Measurements from ENCODE around the gene CD80. TPM values are rescaled to one million over a fixed set of nuclear protein-coding genes. Genes with fewer than 3 reads are reported as not detected.

The CD80 gene
- total RNA-seq, 4 donors from 2014 or later = 0.58 TPM; not detected in 3

- Histone ChIP-seq H3K36me3 (no peaks in the 10 kb centered on the region), H3K4me3 (no peak overlapping the region), H3K27ac (no peak overlapping the region), H3K27me3 (no peaks in the 10 kb centered on the region), H3K4me1 (no peaks in the 10 kb centered on the region), H3K9me3 (no peaks in the 10 kb centered on the region)
- 70 to 100% methylated on average over 1 to 3 of the region's 4 CpGs for WGBS, 2 donors (ENCODE audit: low coverage in 1 of 2)
- ATAC-seq = no peak
- no peak for TF ChIP-seq POLR2A (IDR thresholded peaks at IDR 0.05)
- no peak for TF ChIP-seq EP300 (IDR thresholded peaks at IDR 0.05)
- no peak for TF ChIP-seq POLR2AphosphoS5 (IDR thresholded peaks at IDR 0.05)
- TF ChIP-seq CTCF (IDR thresholded peaks at IDR 0.05) = no peak
Measured at GRCh38 chr3:119531151-119531550, 28.3 kb downstream of the CD80 start.

GRCh38 chr3:119530456-119530855 is 29.0 kb downstream of the CD80 start:
- TF ChIP-seq EP300 (IDR thresholded peaks at IDR 0.05) (no peak), CTCF (IDR thresholded peaks at IDR 0.05) (no peak), POLR2AphosphoS5 (IDR thresholded peaks at IDR 0.05) (no peak), POLR2A (IDR thresholded peaks at IDR 0.05) (no peak)
- 42 to 74% methylated on average over 2 of the region's 2 CpGs for WGBS, 2 donors (ENCODE audit: low coverage in 1 of 2)

GRCh38 chr3:119529883-119530282 is 29.5 kb downstream of the CD80 start:
- no peak for ATAC-seq
- TF ChIP-seq POLR2A (IDR thresholded peaks at IDR 0.05) (no peak), EP300 (IDR thresholded peaks at IDR 0.05) (no peak), CTCF (IDR thresholded peaks at IDR 0.05) (no peak), POLR2AphosphoS5 (IDR thresholded peaks at IDR 0.05) (no peak)
- H3K4me1 ChIP-seq = no peaks in the 10 kb centered on the region
- no peak overlapping the region for H3K27ac ChIP-seq
- peaks cover 0 to 6% of the 10 kb centered on the region in 2 donors for H3K36me3 ChIP-seq
- no peaks in the 10 kb centered on the region for H3K27me3 ChIP-seq
- no peak overlapping the region for H3K4me3 ChIP-seq
- H3K9me3 ChIP-seq = no peaks in the 10 kb centered on the region

More at GRCh38 chr3:119530456-119530855, 29.0 kb downstream of the CD80 start:
- no peak overlapping the region for H3K4me3 ChIP-seq
- ATAC-seq = no peak
- no peaks in the 10 kb centered on the region for H3K9me3 ChIP-seq
- H3K4me1 ChIP-seq = no peaks in the 10 kb centered on the region
- peaks cover 0 to 2% of the 10 kb centered on the region in 2 donors for H3K36me3 ChIP-seq
- no peaks in the 10 kb centered on the region for H3K27me3 ChIP-seq
- no peak overlapping the region for H3K27ac ChIP-seq

GRCh38 chr3:119527714-119528113 is 31.7 kb downstream of the CD80 start:
- no peak for ATAC-seq
- no peaks in the 10 kb centered on the region for H3K27me3 ChIP-seq
- no peaks in the 10 kb centered on the region for H3K4me1 ChIP-seq
- WGBS, 2 donors (ENCODE audit: low coverage in 1 of 2) = 96 to 97% methylated on average over 4 to 5 of the region's 5 CpGs
- H3K27ac ChIP-seq = no peak overlapping the region
- H3K9me3 ChIP-seq = no peaks in the 10 kb centered on the region
- no peak overlapping the region for H3K4me3 ChIP-seq
- peaks cover 5 to 28% of the 10 kb centered on the region in 2 donors for H3K36me3 ChIP-seq
- TF ChIP-seq POLR2A (IDR thresholded peaks at IDR 0.05) (no peak), EP300 (IDR thresholded peaks at IDR 0.05) (no peak), CTCF (IDR thresholded peaks at IDR 0.05) (no peak), POLR2AphosphoS5 (IDR thresholded peaks at IDR 0.05) (no peak)

GRCh38 chr3:119524931-119525662 is 34.3 kb downstream of the CD80 start:
- H3K4me1 ChIP-seq = no peaks in the 10 kb centered on the region
- TF ChIP-seq CTCF (IDR thresholded peaks at IDR 0.05) (peak in 3 of 4 experiments; percentile 22 to 39 (median 38)), POLR2AphosphoS5 (IDR thresholded peaks at IDR 0.05) (no peak)
- no peak for ATAC-seq
- peaks cover 0 to 4% (median 0%) of the 10 kb centered on the region in 3 donors for H3K9me3 ChIP-seq
- H3K27ac ChIP-seq = peak overlapping the region in 2 of 4 donors; percentile 4 to 15
- no peak overlapping the region for H3K4me3 ChIP-seq
- H3K36me3 ChIP-seq = peaks cover 5 to 54% of the 10 kb centered on the region in 2 donors
- no peaks in the 10 kb centered on the region for H3K27me3 ChIP-seq
- WGBS, 2 donors (ENCODE audit: low coverage in 1 of 2) = 60 to 68% methylated on average over 3 to 4 of the region's 4 CpGs
